Astrocyte (in vitro differentiated cells and primary cell): ENCODE measurements around the gene SIK1. TPM values are rescaled to one million over a fixed set of nuclear protein-coding genes. Genes with fewer than 3 reads are reported as not detected.
"Not testable (repeated sequence)": the region's sequence is repeated elsewhere in the genome, so short reads cannot be mapped to it uniquely, and the experiment has no call there.

Source experiments
- DNase-seq: peaks from one replicate; pipeline ENCODE4 v3.0.0-alpha.2; 2010; ENCODE audit warnings: low read depth
- FAIRE-seq: peaks from 2 replicates; lab custom pipeline; 2011; peaks lifted over from hg19 to GRCh38; lab: Jason Lieb, UNC
- H2AFZ ChIP-seq: 2 replicates; pipeline ENCODE4 v1.6.0; 2012; ENCODE audit warnings: low read depth, low read length, inconsistent platforms
- H3K27ac ChIP-seq: 2 replicates; pipeline ENCODE4 v1.5.1; 2011; ENCODE audit warnings: low read depth, low read length, inconsistent platforms
- H3K27me3 ChIP-seq: 2 replicates; pipeline ENCODE4 v1.6.0; 2011; ENCODE audit warnings: low read length, inconsistent platforms; ENCODE audit not compliant: insufficient read depth
- H3K36me3 ChIP-seq: 2 replicates; pipeline ENCODE4 v1.5.1; 2011; ENCODE audit warnings: low read length, inconsistent platforms; ENCODE audit not compliant: insufficient read depth
- H3K4me1 ChIP-seq: 2 replicates; pipeline ENCODE4 v1.5.1; 2011; ENCODE audit warnings: low read length, inconsistent platforms; ENCODE audit not compliant: insufficient read depth
- H3K4me2 ChIP-seq: 2 replicates; pipeline ENCODE4 v1.6.0; 2012; ENCODE audit warnings: low read length, inconsistent platforms
- H3K4me3 ChIP-seq: 2 replicates; pipeline ENCODE4 v1.5.1; 2011; ENCODE audit warnings: low read depth, mild to moderate bottlenecking, low read length, inconsistent platforms; ENCODE audit not compliant: insufficient read depth
- H3K79me2 ChIP-seq: 2 replicates; pipeline ENCODE4 v1.6.0; 2012; ENCODE audit warnings: mild to moderate bottlenecking, low read length, inconsistent platforms; ENCODE audit not compliant: insufficient read depth
- H3K9ac ChIP-seq: 2 replicates; pipeline ENCODE4 v1.6.0; 2012; ENCODE audit warnings: mild to moderate bottlenecking, low read length, inconsistent platforms
- H3K9me3 ChIP-seq: 2 replicates; pipeline ENCODE4 v1.5.1; 2012; ENCODE audit warnings: low read depth, mild to moderate bottlenecking, low read length, inconsistent platforms; ENCODE audit not compliant: insufficient read depth
- H4K20me1 ChIP-seq: 2 replicates; pipeline ENCODE4 v1.6.0; 2012; ENCODE audit warnings: low read length, inconsistent platforms; ENCODE audit not compliant: insufficient read depth
- H3K27ac Mint-ChIP-seq: one replicate; pipeline ENCODE4 v1.8.0; 2021; ENCODE audit warnings: mild to moderate bottlenecking, mixed read lengths; ENCODE audit not compliant: unreplicated experiment
- H3K27me3 Mint-ChIP-seq: one replicate; pipeline ENCODE4 v1.8.0; 2021; ENCODE audit warnings: low read depth, mixed read lengths; ENCODE audit not compliant: unreplicated experiment
- H3K36me3 Mint-ChIP-seq: one replicate; pipeline ENCODE4 v1.8.0; 2021; ENCODE audit warnings: low read depth, mixed read lengths; ENCODE audit not compliant: unreplicated experiment
- H3K4me1 Mint-ChIP-seq: one replicate; pipeline ENCODE4 v1.8.0; 2021; ENCODE audit warnings: low read depth, mixed read lengths; ENCODE audit not compliant: unreplicated experiment
- H3K4me3 Mint-ChIP-seq: one replicate; pipeline ENCODE4 v1.8.0; 2021; ENCODE audit warnings: mild to moderate bottlenecking, moderate library complexity, mixed read lengths; ENCODE audit not compliant: unreplicated experiment
- H3K9me3 Mint-ChIP-seq: one replicate; pipeline ENCODE4 v1.8.0; 2021; ENCODE audit warnings: mild to moderate bottlenecking, mixed read lengths; ENCODE audit not compliant: unreplicated experiment
- EZH2 ChIP-seq: IDR thresholded peaks from 2 replicates; pipeline ENCODE4 v1.6.1; 2012; ENCODE audit warnings: mild to moderate bottlenecking, low read length, inconsistent platforms; ENCODE audit not compliant: insufficient read depth
- total RNA-seq: library from RNA; stranded (reverse); gene quantifications from 2 replicates; pipeline ENCODE4 v1.2.1, GENCODE V29; 2021
- TF ChIP-seq, protein P1 (sequence below): IDR thresholded peaks from 2 replicates; pipeline ENCODE4 v1.5.1; 2011; ENCODE audit warnings: low read depth, mild to moderate bottlenecking, inconsistent platforms, low read length, moderate library complexity; ENCODE audit not compliant: insufficient read depth

Gene SIK1
- total RNA-seq, 1 donor from 2014 or later, result 68.0 TPM

DNA sequence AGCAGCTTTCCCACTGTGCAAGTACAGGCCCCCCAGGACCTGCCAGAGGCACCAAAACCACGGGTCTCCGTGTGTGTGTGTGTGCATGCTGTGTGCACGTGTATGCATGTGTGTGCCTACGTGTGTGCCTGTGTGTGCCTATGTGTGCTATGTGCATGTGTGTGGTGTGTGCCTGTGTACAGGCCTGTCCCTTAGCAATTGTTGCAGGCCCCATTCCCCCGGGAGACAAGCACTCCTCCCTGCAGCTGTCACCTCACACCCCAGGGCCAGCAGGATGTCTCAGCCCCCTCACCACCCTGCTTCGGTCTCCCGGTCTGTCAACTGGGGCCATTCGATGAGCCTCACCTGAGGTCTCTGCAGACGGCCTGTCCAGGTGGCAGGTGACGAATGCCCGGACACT, 46.6 kb downstream of the SIK1 start:
- not testable (repeated sequence) for H3K4me2 ChIP-seq, H3K9me3 Mint-ChIP-seq, H3K4me1 Mint-ChIP-seq, DNase-seq, H3K79me2 ChIP-seq, H3K4me3 ChIP-seq, FAIRE-seq, H3K27me3 Mint-ChIP-seq, H3K4me1 ChIP-seq, H3K27me3 ChIP-seq, H3K27ac Mint-ChIP-seq, H2AFZ ChIP-seq, H3K27ac ChIP-seq, H3K36me3 Mint-ChIP-seq, H3K36me3 ChIP-seq, H3K9ac ChIP-seq, H3K9me3 ChIP-seq, H3K4me3 Mint-ChIP-seq, H4K20me1 ChIP-seq

DNA sequence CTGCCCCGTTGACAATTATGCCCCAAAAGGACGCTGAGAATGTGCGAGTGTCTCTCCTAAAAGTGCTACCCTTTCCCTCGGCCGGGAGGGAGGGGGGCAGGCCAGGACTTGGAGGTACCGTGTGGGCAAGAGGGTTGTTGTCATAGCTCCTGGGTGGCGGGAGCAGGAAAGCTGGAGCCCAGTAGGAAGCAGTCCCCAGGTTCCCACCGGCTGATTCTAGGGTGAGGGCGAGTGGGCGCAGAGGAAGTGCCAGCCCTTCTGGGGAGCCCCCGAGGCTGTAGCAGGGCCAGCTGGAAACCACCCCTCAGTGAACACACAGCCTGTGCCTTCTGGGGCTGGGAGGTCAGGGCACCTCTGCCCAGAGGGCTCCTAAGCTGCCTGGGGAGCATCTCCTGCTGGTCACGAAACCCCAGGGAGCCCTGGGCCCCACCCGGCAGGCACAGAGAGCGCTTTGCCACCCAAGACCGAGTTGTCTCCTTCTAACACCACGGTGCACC, 47.3 kb downstream of the SIK1 start:
- H3K27me3 Mint-ChIP-seq, H3K27ac ChIP-seq, DNase-seq, H3K4me3 ChIP-seq, H3K9ac ChIP-seq, H3K36me3 ChIP-seq, H3K4me3 Mint-ChIP-seq, H3K9me3 Mint-ChIP-seq, H2AFZ ChIP-seq, FAIRE-seq, H3K4me1 ChIP-seq, H3K4me2 ChIP-seq, H3K27ac Mint-ChIP-seq, H3K36me3 Mint-ChIP-seq, H3K27me3 ChIP-seq, H3K4me1 Mint-ChIP-seq, H4K20me1 ChIP-seq, H3K9me3 ChIP-seq, H3K79me2 ChIP-seq: not testable (repeated sequence)

DNA sequence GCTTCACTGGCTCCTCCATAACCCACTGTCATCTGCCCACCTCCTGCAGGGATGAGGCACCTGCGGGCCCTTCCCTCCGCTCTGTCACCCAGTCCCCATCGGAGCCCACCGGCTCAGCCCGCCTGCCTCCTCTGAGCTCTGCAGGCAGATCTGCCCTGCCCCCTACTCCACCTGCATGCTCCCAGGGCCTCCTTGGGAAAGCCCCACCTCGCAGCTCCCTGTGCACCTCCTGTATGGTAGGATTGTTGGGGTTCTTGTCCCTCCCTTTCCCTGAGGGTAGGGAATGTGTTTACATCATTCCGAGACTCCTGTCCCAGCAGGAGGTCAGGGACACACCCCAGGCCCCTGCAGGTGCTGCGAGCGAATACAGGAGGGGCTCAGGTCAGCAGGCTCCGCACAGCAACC, 50.5 kb downstream of the SIK1 start:
- Histone ChIP-seq H3K27me3 (no peaks in the 10 kb centered on the region), H3K27ac (no peak overlapping the region), H3K4me3 (no peak overlapping the region), H3K36me3 (no peaks in the 10 kb centered on the region), H3K4me1 (no peaks in the 10 kb centered on the region), H3K9me3 (no peaks in the 10 kb centered on the region), H2AFZ (no peak overlapping the region), H3K9ac (no peak overlapping the region), H3K79me2 (no peaks in the 10 kb centered on the region), H3K4me2 (no peak overlapping the region), H4K20me1 (no peaks in the 10 kb centered on the region)
- Mint-ChIP-seq H3K27ac (no peak overlapping the region), H3K9me3 (no peaks in the 10 kb centered on the region), H3K4me3 (no peak overlapping the region), H3K4me1 (no peaks in the 10 kb centered on the region), H3K36me3 (no peaks in the 10 kb centered on the region), H3K27me3 (peaks cover 12% of the 10 kb centered on the region)
- no peak for FAIRE-seq
- DNase-seq, result no peak
- no peak for TF ChIP-seq EZH2
- TF ChIP-seq, protein P1, sequence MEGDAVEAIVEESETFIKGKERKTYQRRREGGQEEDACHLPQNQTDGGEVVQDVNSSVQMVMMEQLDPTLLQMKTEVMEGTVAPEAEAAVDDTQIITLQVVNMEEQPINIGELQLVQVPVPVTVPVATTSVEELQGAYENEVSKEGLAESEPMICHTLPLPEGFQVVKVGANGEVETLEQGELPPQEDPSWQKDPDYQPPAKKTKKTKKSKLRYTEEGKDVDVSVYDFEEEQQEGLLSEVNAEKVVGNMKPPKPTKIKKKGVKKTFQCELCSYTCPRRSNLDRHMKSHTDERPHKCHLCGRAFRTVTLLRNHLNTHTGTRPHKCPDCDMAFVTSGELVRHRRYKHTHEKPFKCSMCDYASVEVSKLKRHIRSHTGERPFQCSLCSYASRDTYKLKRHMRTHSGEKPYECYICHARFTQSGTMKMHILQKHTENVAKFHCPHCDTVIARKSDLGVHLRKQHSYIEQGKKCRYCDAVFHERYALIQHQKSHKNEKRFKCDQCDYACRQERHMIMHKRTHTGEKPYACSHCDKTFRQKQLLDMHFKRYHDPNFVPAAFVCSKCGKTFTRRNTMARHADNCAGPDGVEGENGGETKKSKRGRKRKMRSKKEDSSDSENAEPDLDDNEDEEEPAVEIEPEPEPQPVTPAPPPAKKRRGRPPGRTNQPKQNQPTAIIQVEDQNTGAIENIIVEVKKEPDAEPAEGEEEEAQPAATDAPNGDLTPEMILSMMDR, result no peak
